Uterus (tissue), 4 donors: ENCODE data around the gene CREB3L1. TPM values are rescaled to one million over a fixed set of nuclear protein-coding genes. Genes with fewer than 3 reads are reported as not detected.
A peak's percentile ranks its signal among the peaks of the same experiment; 100 is the strongest.

Experiments
- DNase-seq, 2 donors: peaks; one replicate each; pipeline ENCODE4 v3.0.0-alpha.2; 2019 to 2020
- H3K27ac ChIP-seq, 2 donors: fragments of 200-600 bp; sonication (generic); 1 replicate in 1 of 2; 2 replicates in 1 of 2; pipeline ENCODE4 v1.5.1; 2016 to 2018
- H3K27me3 ChIP-seq, 2 donors: fragments of 200-600 bp; sonication (generic); one replicate each; pipeline ENCODE4 v1.5.1; 2018 to 2019; ENCODE audit warnings: control low read depth in 1 of 2
- H3K36me3 ChIP-seq, 2 donors: fragments of 200-600 bp; sonication (generic); one replicate each; pipeline ENCODE4 v1.5.1; 2019; ENCODE audit warnings: control low read depth in 1 of 2
- H3K4me1 ChIP-seq, 2 donors: fragments of 200-600 bp; sonication (generic); one replicate each; pipeline ENCODE4 v1.5.1; 2018 to 2019; ENCODE audit warnings: control low read depth in 1 of 2
- H3K4me3 ChIP-seq, 2 donors: fragments of 200-600 bp; sonication (generic); 1 replicate in 1 of 2; 2 replicates in 1 of 2; pipeline ENCODE4 v1.5.1; 2018 to 2019; ENCODE audit warnings: mild to moderate bottlenecking in 1 of 2
- H3K9me3 ChIP-seq, 2 donors: fragments of 200-600 bp; sonication (generic); one replicate each; pipeline ENCODE4 v1.5.1; 2019; ENCODE audit warnings: control low read depth in 1 of 2
- CTCF ChIP-seq, 4 experiments: fragments of 200-600 bp in 2 of 4; fragments of 450-650 bp in 2 of 4; sonication (generic) in 2 of 4; IDR thresholded peaks; one replicate each; pipeline ENCODE4 v1.5.1; 2016 to 2019; ENCODE audit warnings: antibody characterized with exemption in 4 of 4, mild to moderate bottlenecking in 2 of 4, moderate library complexity in 1 of 4
- POLR2A ChIP-seq, 2 donors: fragments of 450-650 bp; IDR thresholded peaks; one replicate each; pipeline ENCODE4 v1.6.1; 2016; ENCODE audit warnings: antibody characterized with exemption in 2 of 2, mild to moderate bottlenecking in 1 of 2, moderate library complexity in 1 of 2
- intact Hi-C: fragments of 100-400 bp; cut with DNase I; formaldehyde crosslinking; loops from one replicate; pipeline ENCODE4 v1.15.1; 2023; ENCODE audit warnings: low total_unique reads
- total RNA-seq, 4 donors: library from RNA; depleted of rRNA in 3 of 4; stranded (reverse); fragments of >200 nt in 3 of 4; gene quantifications; one replicate each; pipeline versions ENCODE4 v1.1.0 to v1.2.4, GENCODE V29; 2014 to 2023
- donor health status: DM: yes; HTN: yes; CAD: no.

The CREB3L1 gene
- total RNA-seq, 4 donors from 2014 or later, result 2.0 to 20.8 (median 14.8) TPM; not detected in 1

GRCh38 chr11:46236918-46237247 lies 40.6 kb upstream of the CREB3L1 start:
- intact Hi-C loops, result no loop called here
- H3K27me3 ChIP-seq, result no peaks in the 10 kb centered on the region
- no peak for DNase-seq
- no peaks in the 10 kb centered on the region for H3K4me1 ChIP-seq
- H3K36me3 ChIP-seq, result no peaks in the 10 kb centered on the region
- TF ChIP-seq CTCF (IDR thresholded peaks at IDR 0.05) (no peak), POLR2A (IDR thresholded peaks at IDR 0.05) (no peak)
- no peak overlapping the region for H3K4me3 ChIP-seq
- H3K9me3 ChIP-seq, result no peaks in the 10 kb centered on the region
- peak overlapping the region in 1 of 2 donors; percentile 89 for H3K27ac ChIP-seq

GRCh38 chr11:46237248-46238077 lies 40.0 kb upstream of the CREB3L1 start:
- Histone ChIP-seq H3K27ac (peak overlapping the region; percentile 84 to 89), H3K4me3 (peak overlapping the region; percentile 24 to 52), H3K4me1 (no peaks in the 10 kb centered on the region), H3K27me3 (no peaks in the 10 kb centered on the region), H3K36me3 (no peaks in the 10 kb centered on the region), H3K9me3 (no peaks in the 10 kb centered on the region)
- intact Hi-C loops, result loop anchor here (2.0 kb wide), 1 partner anchor 71 kb away; no protein-coding TSS in a partner anchor
- no peak for TF ChIP-seq CTCF (IDR thresholded peaks at IDR 0.05)
- TF ChIP-seq POLR2A (IDR thresholded peaks at IDR 0.05), result peak in 1 of 2 donors; percentile 15
- peak; percentile 67 to 83 for DNase-seq

DNA sequence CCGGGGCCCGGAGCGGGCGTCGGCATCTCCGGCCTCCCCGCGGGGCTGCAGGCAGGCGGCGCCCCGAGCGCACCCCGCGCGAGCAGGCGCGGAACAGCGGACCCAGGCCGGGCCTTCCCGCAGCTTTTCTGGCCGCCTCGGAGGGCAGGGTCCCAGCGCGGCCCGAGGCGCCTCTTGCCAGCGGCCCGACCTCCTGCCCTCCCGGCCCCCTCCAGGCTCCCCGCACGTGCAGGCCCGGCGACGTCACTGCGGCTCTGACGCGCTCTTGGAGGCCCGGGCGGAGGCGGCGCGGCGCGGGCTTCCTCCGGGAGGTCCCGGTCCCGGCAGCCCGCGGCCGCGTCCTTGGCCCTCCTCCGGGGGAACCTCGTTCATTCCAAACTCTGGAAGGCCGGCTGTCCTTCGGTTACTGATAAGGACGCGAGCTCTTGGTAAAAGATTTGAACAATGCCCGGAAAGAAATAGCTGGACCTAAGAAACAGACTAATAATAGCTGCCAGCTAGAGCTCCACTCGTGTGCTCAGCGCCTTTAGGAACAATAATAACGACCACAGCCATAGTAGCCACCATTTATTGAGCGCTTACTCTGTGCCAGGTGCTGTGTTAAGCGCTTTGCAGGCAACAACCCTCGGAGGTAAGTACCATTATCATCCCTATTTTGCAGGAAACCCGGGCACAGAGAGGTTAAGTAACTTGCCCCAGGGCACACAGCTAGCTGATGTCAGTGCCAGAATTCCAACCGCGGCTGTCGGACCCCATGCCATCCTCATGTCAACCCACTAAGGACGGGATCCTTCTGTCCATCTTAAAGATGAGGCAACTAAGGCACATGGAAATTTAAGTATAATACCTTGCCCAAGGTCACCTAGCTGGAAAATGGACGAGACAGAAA lies 39.1 kb upstream of the CREB3L1 start:
- TF ChIP-seq POLR2A (IDR thresholded peaks at IDR 0.05) (peak; percentile 19 to 34), CTCF (IDR thresholded peaks at IDR 0.05) (peak in 3 of 4 experiments; percentile 24 to 46 (median 42))
- Histone ChIP-seq H3K9me3 (no peaks in the 10 kb centered on the region), H3K4me3 (peak overlapping the region; percentile 24 to 52), H3K4me1 (no peaks in the 10 kb centered on the region), H3K36me3 (no peaks in the 10 kb centered on the region), H3K27ac (peak overlapping the region; percentile 84 to 89), H3K27me3 (no peaks in the 10 kb centered on the region)
- peak; percentile 70 to 72 for DNase-seq
- intact Hi-C loops, result loop anchor here (2.0 kb wide), 1 partner anchor 70 kb away; no protein-coding TSS in a partner anchor

DNA sequence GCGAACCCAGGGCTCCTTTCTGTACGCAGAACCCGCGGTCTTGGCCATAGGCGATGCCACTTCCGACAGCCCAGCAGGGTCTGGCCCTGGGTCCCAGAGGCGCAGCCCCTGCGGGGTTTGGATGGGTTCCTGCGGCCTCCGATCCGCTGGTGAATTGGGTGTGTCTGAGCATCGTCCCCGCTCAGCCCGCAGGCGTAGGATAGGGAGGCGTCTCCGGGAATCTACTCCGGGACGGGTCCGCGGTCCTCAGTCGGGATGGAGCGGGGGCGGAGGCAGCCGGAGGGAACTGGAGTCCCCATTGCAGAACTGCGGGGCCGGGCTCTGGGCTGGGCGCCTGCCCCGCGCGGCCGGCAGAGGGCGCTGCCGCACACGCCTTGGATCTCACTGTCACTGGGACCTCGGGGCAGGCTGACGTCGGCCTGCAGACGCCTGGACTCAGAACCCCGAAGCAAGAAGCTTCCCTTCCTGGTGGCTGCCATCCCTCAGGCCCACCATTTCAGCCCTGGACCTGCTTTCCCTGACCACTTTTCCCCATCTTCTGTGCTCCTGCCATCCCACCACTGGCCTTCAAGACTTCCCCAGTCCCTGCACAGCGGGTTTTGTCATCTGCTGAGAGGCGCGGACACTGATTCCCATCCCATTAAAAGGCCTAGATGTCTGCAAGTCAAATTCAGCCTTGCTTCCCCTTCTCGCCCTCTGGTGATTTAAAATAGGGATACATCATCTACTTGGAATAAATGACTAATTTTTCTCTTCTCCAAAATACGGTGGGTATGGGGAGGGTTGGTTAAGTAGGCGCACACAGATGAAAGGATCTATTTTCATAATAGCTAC lies 38.3 kb upstream of the CREB3L1 start:
- Histone ChIP-seq H3K4me1 (no peaks in the 10 kb centered on the region), H3K4me3 (peak overlapping the region; percentile 14 to 52)

More for the DNA sequence above, 38.3 kb upstream of the CREB3L1 start:
- TF ChIP-seq CTCF (IDR thresholded peaks at IDR 0.05), result peak; percentile 99 to 100 (median 99)
- peak in 1 of 2 donors; percentile 40 for TF ChIP-seq POLR2A (IDR thresholded peaks at IDR 0.05)
- peak overlapping the region; percentile 84 to 89 for H3K27ac ChIP-seq
- intact Hi-C loops, result loop anchor here (2.0 kb wide), 1 partner anchor 70 kb away; no protein-coding TSS in a partner anchor
- H3K27me3 ChIP-seq, result no peaks in the 10 kb centered on the region
- H3K36me3 ChIP-seq, result no peaks in the 10 kb centered on the region
- DNase-seq, result peak; percentile 85 to 92
- H3K9me3 ChIP-seq, result no peaks in the 10 kb centered on the region
